Effector CD4-positive, alpha-beta T cell (primary cell): ENCODE measurements around the gene CACNA1B.
"Not testable (repeated sequence)": the region's sequence is repeated elsewhere in the genome, so short reads cannot be mapped to it uniquely, and the experiment has no call there.

ENCODE experiments used
- DNase-seq: peaks from one replicate; pipeline ENCODE4 v3.0.0-alpha.2; 2020

CACNA1B gene

DNA sequence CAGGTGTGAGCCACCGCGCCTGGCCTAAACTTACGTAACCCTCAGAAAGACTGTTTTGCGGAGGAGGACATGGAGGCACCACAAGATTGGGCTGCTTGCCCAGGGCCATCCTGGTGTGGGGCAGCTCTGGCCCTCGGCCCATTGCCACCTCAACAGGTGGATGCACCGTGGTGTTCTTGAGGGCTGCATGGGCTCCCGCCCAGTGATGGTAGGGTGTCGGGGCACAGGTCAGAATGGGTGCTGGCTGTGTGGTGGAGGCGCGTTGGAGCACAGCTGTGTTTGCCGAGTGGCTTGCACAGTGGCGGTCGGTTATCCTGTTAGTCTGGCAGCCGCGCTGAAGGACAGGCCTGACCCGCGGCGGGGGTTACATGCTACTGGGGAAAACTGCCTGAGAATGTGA is 196.9 kb downstream of the CACNA1B start:
- no peak for DNase-seq

- no peak for DNase-seq
Observed at GRCh38 chr9:138075496-138075895, 197.9 kb downstream of the CACNA1B start.

- no peak for DNase-seq
Observed at GRCh38 chr9:138075961-138076649, 198.5 kb downstream of the CACNA1B start.

GRCh38 chr9:138076650-138077009 is 199.0 kb downstream of the CACNA1B start:
- no peak for DNase-seq

- DNase-seq: no peak
Observed at GRCh38 chr9:138077126-138077525, 199.5 kb downstream of the CACNA1B start.

- DNase-seq: no peak
Observed at GRCh38 chr9:138077898-138078540, 200.4 kb downstream of the CACNA1B start.

GRCh38 chr9:138078846-138079245 is 201.3 kb downstream of the CACNA1B start:
- no peak for DNase-seq

GRCh38 chr9:138080979-138081378 is 203.4 kb downstream of the CACNA1B start:
- DNase-seq: no peak

GRCh38 chr9:138082918-138083636 is 205.5 kb downstream of the CACNA1B start:
- no peak for DNase-seq

DNA sequence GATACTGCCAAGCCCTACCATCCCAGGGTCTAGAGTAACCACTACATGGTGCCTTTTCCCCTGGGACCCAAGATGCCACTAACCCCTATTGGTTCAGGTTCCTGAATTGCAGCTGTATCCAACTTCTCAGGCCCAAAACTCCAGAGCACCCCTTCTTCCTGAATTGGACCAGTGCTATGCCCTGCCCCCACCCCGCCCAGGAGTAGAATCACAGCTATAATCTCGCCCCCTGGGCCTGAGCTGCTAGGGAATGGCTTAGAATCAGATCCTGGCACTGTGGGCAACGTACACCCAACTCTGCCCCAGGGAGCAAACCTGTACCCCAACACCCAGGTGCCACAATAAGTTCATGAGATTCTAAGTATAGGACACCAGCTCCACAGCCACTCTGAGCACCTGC is 206.3 kb downstream of the CACNA1B start:
- no peak for DNase-seq

DNA sequence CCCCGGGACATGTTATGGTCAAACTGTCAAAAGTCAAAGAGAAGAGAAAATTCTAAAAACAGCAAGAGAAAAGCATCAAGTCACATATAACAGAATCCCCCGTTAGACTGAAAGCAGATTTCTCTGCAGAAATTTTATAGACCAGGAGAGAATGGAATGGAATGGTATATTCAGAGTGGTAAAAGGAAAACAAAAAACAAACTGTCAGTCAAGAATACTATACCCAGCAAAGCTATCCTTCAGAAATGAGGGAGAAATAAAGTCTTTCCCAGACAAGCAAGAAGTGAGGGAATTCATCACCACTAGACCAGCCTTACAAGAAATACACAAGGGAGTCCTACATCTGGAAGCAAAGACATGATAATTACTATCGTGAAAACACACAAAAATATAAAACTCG is 208.0 kb downstream of the CACNA1B start:
- no peak for DNase-seq

DNA sequence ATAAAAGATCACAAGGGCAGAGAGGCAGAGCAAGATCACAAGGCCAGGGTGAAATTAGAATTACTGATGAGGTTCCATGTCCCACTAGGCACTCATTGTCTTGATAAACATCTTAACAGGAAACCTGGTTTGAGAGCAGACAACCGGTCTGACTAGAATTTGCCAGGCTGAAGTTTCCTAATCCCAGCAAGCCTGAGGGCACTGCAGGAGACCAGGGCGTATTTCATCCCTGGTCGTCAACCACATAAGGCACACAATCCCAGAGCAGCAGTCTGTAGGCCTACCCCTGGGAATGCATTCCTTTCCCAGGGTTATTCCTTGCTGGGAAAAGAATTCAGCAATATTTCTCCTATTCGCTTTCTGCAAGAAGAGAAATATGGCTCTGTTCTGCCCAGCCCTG is 214.5 kb downstream of the CACNA1B start:
- not testable (repeated sequence) for DNase-seq

GRCh38 chr9:138094028-138094427 is 216.4 kb downstream of the CACNA1B start:
- no peak for DNase-seq

- no peak for DNase-seq
Observed at GRCh38 chr9:138095813-138096518, 218.4 kb downstream of the CACNA1B start.

DNA sequence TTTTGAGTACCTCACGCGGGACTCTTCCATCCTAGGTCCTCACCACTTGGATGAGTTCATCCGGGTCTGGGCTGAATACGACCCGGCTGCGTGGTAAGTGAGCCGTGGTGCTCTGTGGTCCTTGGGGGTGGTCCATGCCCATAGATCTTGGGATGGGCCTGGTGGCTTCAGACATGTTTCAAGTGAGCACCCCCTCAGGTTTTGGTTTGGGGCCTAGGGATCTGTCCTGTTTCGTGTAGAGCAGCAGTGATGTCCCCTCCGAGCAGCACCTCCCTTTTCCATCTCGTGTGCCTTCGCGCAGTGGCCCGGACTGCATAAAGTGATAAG is 218.9 kb downstream of the CACNA1B start:
- no peak for DNase-seq

DNA sequence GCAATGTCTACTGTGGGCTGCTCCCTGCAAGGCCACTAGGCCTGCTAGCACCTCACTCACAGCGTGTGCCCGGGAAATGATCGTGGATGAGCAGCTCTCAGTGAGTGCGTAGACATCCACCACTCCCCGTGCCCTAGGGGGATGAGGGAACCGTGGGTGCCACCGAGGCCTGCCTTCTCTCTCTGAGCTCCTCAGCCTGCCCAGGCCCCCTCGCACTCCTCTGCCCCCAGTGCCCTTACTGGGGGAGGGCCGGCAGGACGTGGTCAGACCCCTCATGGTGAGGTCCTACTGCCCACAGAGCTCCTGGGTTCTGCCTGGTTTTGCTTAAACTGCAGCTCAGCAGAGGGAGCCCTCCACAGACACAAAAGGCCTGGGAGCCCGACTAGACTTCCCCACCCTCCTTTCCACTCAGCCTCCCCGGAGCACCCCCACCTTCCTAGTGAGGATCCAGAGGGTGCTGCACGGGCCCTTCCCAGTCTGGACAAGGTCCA is 220.0 kb downstream of the CACNA1B start:
- no peak for DNase-seq

DNA sequence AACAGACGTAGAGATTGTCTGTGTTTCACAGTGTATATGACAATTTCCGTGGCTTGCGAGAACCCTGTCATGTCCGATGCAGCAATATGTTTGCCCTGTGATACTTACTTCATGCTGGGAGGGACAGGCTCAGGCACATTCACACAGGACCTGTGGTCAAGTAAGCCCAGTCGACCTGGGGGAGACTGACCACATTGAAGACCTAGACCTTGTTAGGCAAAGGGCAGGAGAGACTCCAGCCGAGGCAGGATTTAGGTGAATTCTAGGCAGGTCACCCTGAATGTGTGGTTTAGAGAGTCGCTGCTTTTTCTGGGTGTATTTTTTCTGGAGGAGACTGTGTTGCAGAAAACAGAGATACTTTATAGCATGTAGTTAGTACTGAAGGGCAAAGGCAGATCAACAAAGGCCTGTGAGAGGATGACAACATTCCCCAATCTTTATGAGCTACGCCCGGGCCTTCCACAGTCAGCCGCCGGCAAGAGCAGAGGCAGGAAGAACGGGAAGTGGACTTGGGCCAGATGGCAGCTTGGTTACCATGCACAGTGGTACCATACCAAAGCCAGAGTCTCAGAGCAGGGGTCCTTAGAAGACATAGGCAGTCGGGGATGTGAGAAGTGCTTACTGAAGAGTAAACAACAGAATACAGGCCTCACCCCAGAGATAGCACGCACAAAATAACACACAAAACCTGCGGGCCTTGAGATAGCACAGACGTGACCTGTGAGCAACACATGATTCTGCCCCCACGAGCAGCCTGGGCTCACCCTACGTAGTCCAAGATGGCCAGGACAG is 220.7 kb downstream of the CACNA1B start:
- no peak for DNase-seq

GRCh38 chr9:138098908-138099791 is 221.6 kb downstream of the CACNA1B start:
- no peak for DNase-seq

- DNase-seq: no peak
Observed at GRCh38 chr9:138099803-138100598, 222.4 kb downstream of the CACNA1B start.

DNA sequence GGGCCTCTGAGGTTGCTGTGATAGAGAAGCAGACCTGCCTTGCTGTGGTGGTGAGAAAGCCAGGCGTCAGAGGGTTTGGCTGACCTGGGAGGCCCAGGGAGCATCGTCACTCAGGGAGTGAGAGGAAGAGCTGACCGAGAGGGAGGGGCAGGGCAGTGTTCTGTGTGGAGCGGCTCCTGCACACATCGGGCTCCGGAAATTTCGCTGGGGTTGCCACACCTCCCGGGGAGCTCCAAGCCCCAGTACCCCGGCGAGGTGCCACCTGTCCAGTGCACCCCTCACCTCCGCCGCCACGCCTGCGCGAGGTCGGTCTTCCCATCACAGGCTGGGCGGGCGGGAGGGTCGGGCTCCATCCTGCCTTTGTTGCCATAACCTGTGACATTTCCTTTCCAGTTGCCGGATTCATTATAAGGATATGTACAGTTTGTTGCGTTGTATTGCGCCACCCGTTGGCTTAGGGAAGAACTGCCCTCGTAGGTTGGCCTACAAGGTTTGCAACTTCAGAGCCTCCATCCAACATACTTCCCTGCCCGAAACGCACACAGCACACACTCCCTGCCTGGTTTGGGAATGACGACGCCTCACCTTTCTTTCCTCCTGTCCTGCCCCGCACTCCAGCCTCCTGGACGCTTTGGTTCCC is 223.2 kb downstream of the CACNA1B start:
- no peak for DNase-seq
